Suprapubic skin (tissue), 4 donors: ENCODE data around the gene EGR4.

Experiments
- EP300 ChIP-seq: sonication (generic); formaldehyde crosslinking; IDR thresholded peaks from one replicate; pipeline ENCODE4 v1.6.1; 2017; ENCODE audit warnings: antibody characterized with exemption
- POLR2A ChIP-seq, 2 donors: fragments of 450-650 bp; IDR thresholded peaks; one replicate each; pipeline ENCODE4 v1.6.1; 2017; ENCODE audit warnings: antibody characterized with exemption in 2 of 2, mild to moderate bottlenecking in 2 of 2, moderate library complexity in 2 of 2
- POLR2AphosphoS5 ChIP-seq, 3 donors: sonication (generic); formaldehyde crosslinking; IDR thresholded peaks; one replicate each; pipeline ENCODE4 v1.6.1; 2017; ENCODE audit warnings: antibody characterized with exemption in 3 of 3
- TF ChIP-seq, protein P1 (sequence below), 2 donors: fragments of 200-600 bp in 1 of 2; fragments of 450-650 bp in 1 of 2; sonication (generic) in 1 of 2; IDR thresholded peaks; one replicate each; pipeline ENCODE4 v1.5.1; 2016 to 2019; ENCODE audit warnings: antibody characterized with exemption in 2 of 2, mild to moderate bottlenecking in 1 of 2, moderate library complexity in 1 of 2

DNA sequence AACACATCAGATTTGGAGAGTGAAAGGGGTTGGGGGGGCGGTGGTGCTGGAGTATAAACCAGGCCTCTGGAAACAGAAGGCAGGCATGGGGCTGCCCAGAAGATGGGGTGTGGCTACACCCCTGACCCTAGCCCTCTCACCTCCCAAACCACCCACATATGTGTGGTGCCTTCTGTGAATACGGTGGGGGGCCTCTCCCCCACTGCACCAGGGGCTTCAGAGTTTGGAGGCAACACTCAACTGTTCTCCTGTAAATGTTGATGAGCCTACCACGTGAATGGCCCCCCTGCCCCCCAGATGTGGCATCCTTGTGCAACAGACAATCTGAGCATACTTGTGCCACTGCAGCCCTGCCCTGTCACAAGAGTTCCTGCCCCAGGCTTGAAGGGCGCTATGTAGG, 28.6 kb downstream of the EGR4 start:
- TF ChIP-seq POLR2AphosphoS5 (IDR thresholded peaks at IDR 0.05) (no peak), POLR2A (IDR thresholded peaks at IDR 0.05) (no peak), EP300 (no peak)
- TF ChIP-seq, protein P1, sequence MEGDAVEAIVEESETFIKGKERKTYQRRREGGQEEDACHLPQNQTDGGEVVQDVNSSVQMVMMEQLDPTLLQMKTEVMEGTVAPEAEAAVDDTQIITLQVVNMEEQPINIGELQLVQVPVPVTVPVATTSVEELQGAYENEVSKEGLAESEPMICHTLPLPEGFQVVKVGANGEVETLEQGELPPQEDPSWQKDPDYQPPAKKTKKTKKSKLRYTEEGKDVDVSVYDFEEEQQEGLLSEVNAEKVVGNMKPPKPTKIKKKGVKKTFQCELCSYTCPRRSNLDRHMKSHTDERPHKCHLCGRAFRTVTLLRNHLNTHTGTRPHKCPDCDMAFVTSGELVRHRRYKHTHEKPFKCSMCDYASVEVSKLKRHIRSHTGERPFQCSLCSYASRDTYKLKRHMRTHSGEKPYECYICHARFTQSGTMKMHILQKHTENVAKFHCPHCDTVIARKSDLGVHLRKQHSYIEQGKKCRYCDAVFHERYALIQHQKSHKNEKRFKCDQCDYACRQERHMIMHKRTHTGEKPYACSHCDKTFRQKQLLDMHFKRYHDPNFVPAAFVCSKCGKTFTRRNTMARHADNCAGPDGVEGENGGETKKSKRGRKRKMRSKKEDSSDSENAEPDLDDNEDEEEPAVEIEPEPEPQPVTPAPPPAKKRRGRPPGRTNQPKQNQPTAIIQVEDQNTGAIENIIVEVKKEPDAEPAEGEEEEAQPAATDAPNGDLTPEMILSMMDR (IDR thresholded peaks at IDR 0.05), result no peak
